A673 (cell line): ENCODE results near the gene AKAP12. TPM values are rescaled to one million over a fixed set of nuclear protein-coding genes. Genes with fewer than 3 reads are reported as not detected.

Experiments
- BruUV-seq: library from RNA; stranded (reverse); fragments of 400-500 nt; replicated peaks from 2 replicates; lab custom pipeline; 2021; lab: Mats Ljungman, UMichigan
- CTCF ChIA-PET: fragments of 300-600 bp; sonication (Branson Sonifier 250); formaldehyde crosslinking; loops from one replicate; lab custom pipeline; 2022; ENCODE audit warnings: antibody characterized with exemption; lab: Charles Lee
- POLR2A ChIA-PET: fragments of 300-600 bp; sonication (Branson Sonifier 250); formaldehyde crosslinking; loops from one replicate; lab custom pipeline; 2022; ENCODE audit warnings: antibody characterized with exemption; ENCODE audit not compliant: low non-redundant PET; lab: Charles Lee
- DNase-seq: peaks from one replicate; pipeline ENCODE4 v3.0.0-alpha.2; 2015; ENCODE audit warnings: low spot score
- H3K27ac ChIP-seq: fragments of 200-600 bp; sonication (generic); 2 replicates; pipeline ENCODE4 v1.5.1; 2016; ENCODE audit warnings: mixed run types, low read depth, mild to moderate bottlenecking, mixed read lengths, antibody characterized with exemption, low read length; ENCODE audit not compliant: poor library complexity, severe bottlenecking
- H3K27me3 ChIP-seq: fragments of 200-600 bp; sonication (generic); replicated peaks from 2 replicates; pipeline ENCODE4 v1.6.1; 2017; ENCODE audit warnings: mixed run types, low read depth, mild to moderate bottlenecking, mixed read lengths, antibody characterized with exemption, low read length; ENCODE audit not compliant: insufficient read depth, poor library complexity
- H3K36me3 ChIP-seq: fragments of 200-600 bp; sonication (generic); 2 replicates; pipeline ENCODE4 v1.6.1; 2016; ENCODE audit warnings: mixed run types, mild to moderate bottlenecking, mixed read lengths, antibody characterized with exemption, low read length; ENCODE audit not compliant: insufficient read depth, poor library complexity, severe bottlenecking
- H3K4me1 ChIP-seq: fragments of 200-600 bp; sonication (generic); 2 replicates; pipeline ENCODE4 v1.6.1; 2017; ENCODE audit warnings: mixed run types, mild to moderate bottlenecking, mixed read lengths, antibody characterized with exemption, low read length; ENCODE audit not compliant: insufficient read depth, poor library complexity, severe bottlenecking
- H3K4me3 ChIP-seq: fragments of 200-600 bp; sonication (generic); 2 replicates; pipeline ENCODE4 v1.5.1; 2016; ENCODE audit warnings: low read depth, mixed run types, mild to moderate bottlenecking, mixed read lengths, low read length; ENCODE audit not compliant: poor library complexity, severe bottlenecking
- H3K9me3 ChIP-seq: fragments of 200-600 bp; sonication (generic); 2 replicates; pipeline ENCODE4 v1.6.1; 2016; ENCODE audit warnings: mixed run types, low read depth, mild to moderate bottlenecking, mixed read lengths, antibody characterized with exemption, low read length; ENCODE audit not compliant: poor library complexity, severe bottlenecking
- EZH2 ChIP-seq: fragments of 200-600 bp; sonication (generic); IDR thresholded peaks from 2 replicates; pipeline ENCODE4 v1.6.1; 2017; ENCODE audit warnings: borderline replicate concordance, low read depth, mild to moderate bottlenecking, mixed read lengths, antibody characterized with exemption, low read length; ENCODE audit not compliant: poor library complexity, severe bottlenecking
- intact Hi-C: fragments of 100-400 bp; cut with micrococcal nuclease; formaldehyde crosslinking; loops from one replicate; pipeline ENCODE4 v1.10.0; 2022; ENCODE audit not compliant: unreplicated experiment
- total RNA-seq: library from RNA; stranded (reverse); gene quantifications from 2 replicates; pipeline ENCODE4 v1.2.3, GENCODE V29; 2021
- TF ChIP-seq, protein P1 (sequence below): fragments of 300-800, 200-600 bp; sonication (generic); conservative IDR thresholded peaks from 2 replicates; pipeline ENCODE4 v1.5.1; 2017; ENCODE audit warnings: low read depth, mild to moderate bottlenecking, antibody characterized with exemption, low read length, moderate library complexity, mixed read lengths

AKAP12 gene
- total RNA-seq, 1 experiment from 2014 or later, result 37.3 TPM

GRCh38 chr6:151213352-151213751, 26.4 kb upstream of the AKAP12 start:
- Histone ChIP-seq H3K27ac (no peak overlapping the region), H3K4me1 (peaks cover 4% of the 10 kb centered on the region), H3K9me3 (peaks cover 11% of the 10 kb centered on the region), H3K4me3 (no peak overlapping the region), H3K27me3 (no peaks in the 10 kb centered on the region), H3K36me3 (no peaks in the 10 kb centered on the region)
- ChIA-PET CTCF (no interaction called here), POLR2A (no interaction called here)
- intact Hi-C loops, result no loop called here
- no peak for DNase-seq
- BruUV-seq, result no TSS peak
- no peak for TF ChIP-seq EZH2

DNA sequence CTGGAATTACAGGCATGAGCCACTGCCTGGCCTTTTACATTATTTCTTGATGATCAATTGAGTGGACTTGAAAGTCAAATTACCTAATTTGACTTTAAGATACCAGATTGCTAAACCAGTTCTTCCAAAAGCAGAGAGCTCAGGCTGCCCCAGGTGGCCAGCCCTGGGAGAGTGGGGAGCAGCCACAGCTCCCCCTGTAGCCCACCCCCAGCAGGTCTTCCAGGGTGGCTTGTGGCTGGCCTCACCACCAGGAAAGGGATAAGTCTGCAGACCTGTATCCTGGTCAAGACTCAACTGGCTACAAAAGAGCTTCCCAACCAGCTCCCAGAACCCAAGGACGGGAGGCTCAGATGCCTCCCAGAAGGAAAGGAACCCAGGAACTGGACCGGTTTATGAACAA, 23.8 kb upstream of the AKAP12 start:
- CTCF ChIA-PET, result no interaction called here
- POLR2A ChIA-PET, result no interaction called here
- intact Hi-C loops, result no loop called here
- Histone ChIP-seq H3K27ac (no peak overlapping the region), H3K36me3 (no peaks in the 10 kb centered on the region), H3K27me3 (no peaks in the 10 kb centered on the region), H3K4me3 (no peak overlapping the region), H3K4me1 (peaks cover 4% of the 10 kb centered on the region), H3K9me3 (peaks cover 6% of the 10 kb centered on the region)
- TF ChIP-seq EZH2, result no peak
- TF ChIP-seq, protein P1, sequence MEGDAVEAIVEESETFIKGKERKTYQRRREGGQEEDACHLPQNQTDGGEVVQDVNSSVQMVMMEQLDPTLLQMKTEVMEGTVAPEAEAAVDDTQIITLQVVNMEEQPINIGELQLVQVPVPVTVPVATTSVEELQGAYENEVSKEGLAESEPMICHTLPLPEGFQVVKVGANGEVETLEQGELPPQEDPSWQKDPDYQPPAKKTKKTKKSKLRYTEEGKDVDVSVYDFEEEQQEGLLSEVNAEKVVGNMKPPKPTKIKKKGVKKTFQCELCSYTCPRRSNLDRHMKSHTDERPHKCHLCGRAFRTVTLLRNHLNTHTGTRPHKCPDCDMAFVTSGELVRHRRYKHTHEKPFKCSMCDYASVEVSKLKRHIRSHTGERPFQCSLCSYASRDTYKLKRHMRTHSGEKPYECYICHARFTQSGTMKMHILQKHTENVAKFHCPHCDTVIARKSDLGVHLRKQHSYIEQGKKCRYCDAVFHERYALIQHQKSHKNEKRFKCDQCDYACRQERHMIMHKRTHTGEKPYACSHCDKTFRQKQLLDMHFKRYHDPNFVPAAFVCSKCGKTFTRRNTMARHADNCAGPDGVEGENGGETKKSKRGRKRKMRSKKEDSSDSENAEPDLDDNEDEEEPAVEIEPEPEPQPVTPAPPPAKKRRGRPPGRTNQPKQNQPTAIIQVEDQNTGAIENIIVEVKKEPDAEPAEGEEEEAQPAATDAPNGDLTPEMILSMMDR, result no peak
- no TSS peak for BruUV-seq
- no peak for DNase-seq

GRCh38 chr6:151216804-151217203, 23.0 kb upstream of the AKAP12 start:
- CTCF ChIA-PET, result no interaction called here
- BruUV-seq, result no TSS peak
- peaks cover 4% of the 10 kb centered on the region for H3K4me1 ChIP-seq
- POLR2A ChIA-PET, result no interaction called here
- DNase-seq, result no peak
- H3K27me3 ChIP-seq, result no peaks in the 10 kb centered on the region
- no peak overlapping the region for H3K4me3 ChIP-seq
- intact Hi-C loops, result no loop called here
- H3K36me3 ChIP-seq, result no peaks in the 10 kb centered on the region
- TF ChIP-seq, protein P1, result no peak
- no peak for TF ChIP-seq EZH2
- H3K27ac ChIP-seq, result no peak overlapping the region
- H3K9me3 ChIP-seq, result no peaks in the 10 kb centered on the region

DNA sequence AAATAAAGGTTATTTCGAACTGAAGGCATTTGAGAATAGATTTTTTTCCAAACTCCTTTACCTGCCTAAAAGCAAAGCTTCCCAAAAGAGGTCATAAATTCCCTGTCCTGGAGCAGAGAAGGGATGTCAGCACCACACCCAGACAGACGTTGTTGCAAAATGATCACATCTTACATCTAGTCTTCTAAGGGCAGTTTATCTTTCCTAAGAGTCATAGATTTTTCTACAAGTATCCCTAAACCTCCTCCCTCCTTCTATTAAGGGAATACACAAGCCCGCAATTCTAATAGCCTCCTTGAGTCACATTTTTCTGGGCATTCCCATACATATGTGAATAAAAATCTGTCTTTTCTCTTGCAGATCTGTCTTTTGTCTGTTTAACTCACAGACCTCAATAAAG, 20.6 kb upstream of the AKAP12 start:
- Histone ChIP-seq H3K27ac (no peak overlapping the region), H3K4me3 (no peak overlapping the region), H3K36me3 (no peaks in the 10 kb centered on the region), H3K4me1 (peaks cover 4% of the 10 kb centered on the region), H3K27me3 (no peaks in the 10 kb centered on the region), H3K9me3 (no peaks in the 10 kb centered on the region)
- intact Hi-C loops, result no loop called here
- POLR2A ChIA-PET, result no interaction called here
- BruUV-seq, result no TSS peak
- no peak for DNase-seq
- no peak for TF ChIP-seq EZH2
- CTCF ChIA-PET, result no interaction called here
